NCI-H510A treated with DMSO at 0.1 percent for 48 hours (cell line): ENCODE measurements around the gene SPATA20.

Experiments
- DNase-seq: peaks from one replicate; lab custom pipeline; 2025; lab: John Stamatoyannopoulos, UW

Gene SPATA20

DNA sequence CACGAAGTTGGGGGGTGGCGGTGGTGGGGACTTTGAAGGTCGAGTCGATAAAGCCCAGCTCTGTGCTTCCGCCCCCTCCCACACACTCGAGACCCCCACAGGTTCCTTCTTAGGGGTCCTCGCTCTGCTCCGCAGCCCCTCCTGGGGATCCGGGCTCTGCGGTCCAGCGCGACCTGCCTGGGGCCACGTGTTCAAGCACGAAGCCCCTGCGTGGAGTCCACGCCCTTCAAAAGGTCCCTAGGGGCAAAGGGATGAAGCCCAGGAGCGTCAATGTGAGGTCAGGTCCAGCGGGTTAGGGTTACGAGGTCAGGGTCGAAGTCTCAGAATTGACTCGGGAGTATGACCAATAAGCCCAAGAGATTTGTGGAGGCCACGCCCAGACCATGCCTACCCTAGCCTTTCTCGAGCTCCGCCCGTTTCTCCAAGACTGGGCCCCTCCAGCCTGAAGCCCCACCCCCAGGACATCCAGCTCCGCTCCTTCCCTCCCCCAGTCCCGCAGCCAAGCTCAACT is 12.8 kb downstream of the SPATA20 start:
- no peak for DNase-seq

DNA sequence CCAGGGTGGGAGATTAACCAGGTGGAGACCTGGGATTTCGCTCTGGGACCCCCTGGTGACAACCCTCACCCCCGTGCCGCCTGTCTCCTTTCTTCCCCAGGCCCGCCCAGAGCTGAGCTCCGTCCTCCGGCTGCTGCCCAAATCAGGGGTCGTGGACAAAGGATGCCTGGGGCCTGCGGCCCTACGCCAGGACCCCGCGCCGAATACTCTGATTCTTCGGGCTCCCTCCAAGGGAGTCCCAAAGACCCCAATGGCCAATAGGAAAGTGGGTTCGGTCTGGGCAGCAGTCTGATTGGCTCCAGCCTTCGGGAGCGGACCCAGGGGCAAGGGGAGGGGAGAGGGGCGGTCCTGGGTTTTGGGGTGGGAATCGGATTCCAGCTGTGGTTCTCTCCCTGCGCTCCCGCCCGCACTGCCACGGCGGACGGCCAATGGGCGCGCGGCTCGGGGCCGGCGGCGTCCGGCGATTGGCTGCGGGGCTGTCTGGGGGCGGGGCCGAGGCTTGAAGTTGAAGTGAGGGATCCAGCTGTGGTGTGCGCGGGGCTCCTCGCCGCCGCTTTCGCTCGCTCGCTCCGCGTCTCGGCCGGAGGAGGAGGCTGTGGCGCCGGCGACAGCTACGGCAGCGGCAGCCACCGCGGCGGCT is 13.3 kb downstream of the SPATA20 start, which contains the start of gene CACNA1G:
Gene CACNA1G (plus strand): TSS at position 531 of the 640 bp plus-strand sequence. CDS start 745 bp downstream, outside the sequence.
- peak; percentile 94 for DNase-seq

DNA sequence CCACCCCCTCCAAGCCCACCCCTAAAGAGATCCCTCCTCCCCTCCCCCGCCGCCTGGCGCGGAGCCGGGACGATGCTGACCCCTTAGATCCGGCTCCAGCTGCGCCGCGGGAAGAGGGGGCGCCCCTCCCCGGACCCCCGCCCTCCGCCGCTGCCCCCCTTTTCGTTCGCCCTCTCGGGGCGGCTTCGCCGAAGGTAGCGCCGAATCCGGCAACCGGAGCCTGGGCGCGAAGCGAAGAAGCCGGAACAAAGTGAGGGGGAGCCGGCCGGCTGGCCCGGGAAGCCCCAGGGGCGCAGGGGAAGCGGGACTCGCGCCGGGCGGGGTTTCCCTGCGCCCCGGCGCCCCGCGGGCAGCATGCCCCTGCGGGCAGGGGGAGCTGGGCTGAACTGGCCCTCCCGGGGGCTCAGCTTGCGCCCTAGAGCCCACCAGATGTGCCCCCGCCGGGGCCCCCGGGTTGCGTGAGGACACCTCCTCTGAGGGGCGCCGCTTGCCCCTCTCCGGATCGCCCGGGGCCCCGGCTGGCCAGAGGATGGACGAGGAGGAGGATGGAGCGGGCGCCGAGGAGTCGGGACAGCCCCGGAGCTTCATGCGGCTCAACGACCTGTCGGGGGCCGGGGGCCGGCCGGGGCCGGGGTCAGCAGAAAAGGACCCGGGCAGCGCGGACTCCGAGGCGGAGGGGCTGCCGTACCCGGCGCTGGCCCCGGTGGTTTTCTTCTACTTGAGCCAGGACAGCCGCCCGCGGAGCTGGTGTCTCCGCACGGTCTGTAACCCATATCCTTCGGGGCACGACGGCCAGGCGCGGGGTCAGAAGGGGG is 14.2 kb downstream of the SPATA20 start:
- DNase-seq = no peak

DNA sequence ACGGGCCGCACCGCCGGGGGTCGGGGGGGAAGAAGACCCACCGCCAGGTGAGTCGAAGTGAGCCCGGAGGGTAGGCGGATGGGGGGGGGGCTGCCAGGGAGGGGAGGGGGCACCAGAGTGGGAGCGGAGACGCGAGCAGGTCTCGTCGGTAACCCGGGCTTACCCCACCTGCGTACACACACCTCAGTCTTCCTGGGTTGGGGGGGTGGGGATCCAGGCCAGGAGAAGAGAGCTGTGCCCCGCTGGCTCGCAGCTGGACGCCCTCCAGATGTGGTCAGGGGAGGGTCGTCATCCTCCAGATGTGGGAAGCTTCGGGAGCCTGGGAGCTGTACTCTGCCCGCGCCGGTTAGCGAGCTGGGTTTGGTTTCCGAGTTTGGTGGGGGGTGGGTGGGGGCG is 14.8 kb downstream of the SPATA20 start:
- no peak for DNase-seq

DNA sequence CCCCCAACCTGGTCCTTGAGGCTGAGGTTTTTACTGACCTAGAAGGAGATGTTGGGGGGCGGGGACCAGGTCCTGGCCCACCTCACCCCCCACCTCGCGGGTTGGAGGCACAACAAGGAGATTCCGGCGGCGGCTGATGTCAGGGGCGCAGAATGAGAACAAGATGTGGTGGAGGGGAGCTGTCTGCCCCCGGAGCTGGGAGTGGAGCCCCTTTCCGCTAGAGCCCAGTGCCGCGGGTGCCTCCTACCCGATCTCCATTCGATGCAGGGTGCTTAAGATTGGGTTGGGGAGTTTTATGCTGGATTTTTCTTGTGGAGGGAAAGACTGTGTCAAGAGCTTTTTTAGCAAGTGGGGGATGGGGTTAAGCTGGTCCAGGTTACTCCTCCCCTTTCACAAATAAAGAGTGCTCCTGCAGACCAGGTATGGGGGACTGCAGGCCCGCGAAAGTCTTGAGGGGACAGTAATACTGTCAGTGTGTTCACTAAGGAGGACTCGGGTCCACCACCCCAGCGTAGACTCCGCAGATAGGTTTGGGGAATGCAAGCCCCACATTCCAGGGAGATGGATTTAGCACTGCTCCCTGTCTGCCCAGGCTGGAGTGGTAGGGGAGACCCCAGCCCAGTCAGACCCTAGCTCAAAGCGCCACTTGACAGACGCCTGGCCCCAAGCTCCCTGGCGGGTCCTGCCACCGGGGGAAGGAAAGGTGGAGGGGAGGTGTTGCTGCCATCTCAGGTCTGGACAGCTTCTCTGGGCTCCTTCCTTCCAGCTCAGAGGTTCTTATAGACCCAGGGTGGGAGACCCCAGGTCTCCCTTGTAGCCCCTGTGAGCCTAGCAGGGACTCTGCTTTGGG is 15.5 kb downstream of the SPATA20 start:
- no peak for DNase-seq

DNA sequence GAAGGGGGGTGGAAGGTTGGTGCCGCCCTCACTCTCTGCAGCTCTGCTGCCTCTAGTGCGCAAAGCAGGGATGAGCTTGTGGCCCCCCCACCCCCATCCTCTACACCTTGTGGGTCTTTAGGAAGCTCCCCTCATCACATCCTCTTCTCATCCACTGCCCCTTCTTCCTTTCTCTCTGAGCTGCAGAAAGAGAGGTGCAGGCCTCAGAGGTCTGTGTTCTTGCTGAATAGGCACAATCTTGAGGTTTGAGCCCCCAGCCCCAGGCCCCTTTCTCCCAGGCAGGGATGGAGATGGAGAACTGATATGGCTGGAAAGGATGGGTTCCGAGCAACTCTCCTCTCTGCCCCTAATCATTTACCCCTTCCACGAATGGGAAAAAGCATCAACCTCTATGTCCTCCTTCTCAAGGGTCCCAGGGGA is 16.1 kb downstream of the SPATA20 start:
- DNase-seq = no peak

DNA sequence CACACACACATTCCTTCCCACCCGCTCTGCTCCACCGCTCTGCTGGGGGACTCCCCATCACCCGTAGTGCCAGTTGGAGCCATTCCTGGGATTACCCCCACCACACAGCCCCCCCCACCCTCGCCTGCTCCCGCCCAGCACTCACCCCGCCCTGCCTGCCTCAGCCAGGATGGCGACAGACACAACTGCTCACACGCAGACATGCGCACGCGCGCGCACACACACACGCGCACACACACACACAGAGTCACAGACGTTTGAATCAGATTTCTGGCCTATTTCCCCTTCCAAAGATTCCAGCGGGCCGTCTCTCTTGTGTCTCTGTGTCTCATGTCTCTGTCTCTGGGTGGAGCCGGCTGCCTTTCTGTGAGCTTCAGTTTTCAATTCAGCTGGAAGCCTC is 17.9 kb downstream of the SPATA20 start:
- no peak for DNase-seq

DNA sequence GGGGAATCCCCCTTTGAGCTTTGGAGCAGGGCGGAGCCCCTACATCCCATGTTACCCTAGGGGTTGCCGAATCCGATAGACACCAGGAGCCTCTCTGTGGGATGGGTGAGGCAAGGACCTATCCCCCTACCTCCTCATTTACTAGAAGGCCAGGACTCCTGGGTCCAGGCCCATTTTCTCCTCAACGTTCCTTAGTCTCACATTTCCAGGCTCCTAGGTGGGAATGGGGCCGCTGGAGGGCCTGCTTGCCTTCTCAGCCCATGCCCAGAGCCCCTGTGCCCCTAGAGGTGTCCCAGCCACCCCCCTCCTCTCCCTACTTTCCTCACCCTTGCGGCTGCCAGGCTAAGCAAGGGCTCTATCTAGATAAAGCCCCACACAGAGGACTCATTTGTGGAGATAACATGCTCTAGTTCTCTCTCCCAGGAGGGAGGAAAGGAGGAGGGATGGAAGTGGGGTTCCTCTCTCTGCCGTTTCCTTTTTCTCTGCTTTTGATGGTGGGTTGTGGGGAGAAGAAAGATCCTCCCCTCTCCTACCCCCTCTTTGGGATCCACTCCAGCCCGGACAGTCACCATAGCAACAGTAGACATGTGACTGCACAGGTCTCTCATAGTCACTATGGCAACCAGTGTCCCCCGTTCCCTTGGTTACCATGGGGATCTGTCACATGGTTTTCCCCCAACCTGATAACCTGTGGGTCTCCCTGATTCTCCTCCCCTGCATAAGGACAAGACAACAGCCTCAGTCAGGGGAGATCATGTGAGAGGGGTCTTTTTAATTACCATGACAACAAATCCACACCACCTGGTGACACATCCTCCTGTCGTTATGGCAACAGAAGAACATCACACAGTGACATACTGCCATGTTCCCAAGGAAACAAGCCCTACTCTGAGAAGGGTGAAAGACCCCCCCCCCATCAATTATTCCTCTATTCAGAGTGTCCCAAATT is 18.7 kb downstream of the SPATA20 start:
- DNase-seq = no peak

DNA sequence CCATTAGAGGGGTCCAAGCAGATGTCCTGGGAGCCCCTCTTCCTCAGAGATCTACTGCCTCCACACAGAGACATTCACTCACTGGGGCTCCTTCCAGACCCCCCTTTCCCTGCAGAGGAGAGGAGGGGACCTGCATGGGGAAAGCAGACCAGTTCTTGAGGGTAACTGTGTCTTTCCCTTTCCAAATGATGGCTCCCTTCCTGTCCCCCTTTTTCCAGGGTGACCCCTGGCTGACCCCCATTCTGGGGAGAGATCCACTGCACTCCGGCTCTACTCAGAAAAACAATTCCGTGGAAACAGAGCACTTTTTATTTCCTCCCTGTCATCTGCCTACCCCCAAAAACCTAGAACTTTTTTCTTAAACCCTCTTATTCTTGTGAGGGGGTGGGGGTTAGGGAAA is 19.9 kb downstream of the SPATA20 start:
- DNase-seq = no peak

DNA sequence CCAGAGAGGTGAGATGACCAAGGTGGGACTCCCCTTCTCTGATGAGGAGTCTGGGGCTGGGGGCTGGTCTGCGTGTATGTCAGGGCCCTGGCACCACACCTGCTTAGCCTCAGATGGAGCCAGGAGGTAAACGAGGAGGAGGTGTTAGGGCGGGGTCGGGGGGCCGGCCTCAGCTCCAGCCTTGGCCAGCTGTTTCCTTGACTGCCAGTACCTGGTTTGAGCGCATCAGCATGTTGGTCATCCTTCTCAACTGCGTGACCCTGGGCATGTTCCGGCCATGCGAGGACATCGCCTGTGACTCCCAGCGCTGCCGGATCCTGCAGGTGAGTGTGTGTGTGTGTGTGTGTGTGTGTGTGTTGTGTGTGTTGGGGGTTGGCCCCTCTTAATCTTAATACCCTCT is 21.7 kb downstream of the SPATA20 start:
- no peak for DNase-seq

DNA sequence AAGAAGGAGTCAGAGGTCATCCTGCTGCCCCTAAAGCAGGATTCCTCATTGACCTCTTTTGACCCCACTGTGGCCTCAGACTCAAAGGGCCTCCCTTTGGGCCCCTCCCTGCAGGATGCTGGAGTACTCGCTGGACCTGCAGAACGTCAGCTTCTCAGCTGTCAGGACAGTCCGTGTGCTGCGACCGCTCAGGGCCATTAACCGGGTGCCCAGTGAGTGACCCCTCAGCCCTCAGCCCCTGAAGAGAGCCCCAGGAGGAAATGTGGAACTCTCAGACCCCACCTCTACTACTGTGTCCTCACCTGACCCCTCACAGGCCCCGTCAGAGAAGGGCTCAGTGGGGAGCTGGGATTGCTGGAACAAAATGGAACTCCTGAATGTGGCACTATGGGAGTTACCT is 22.6 kb downstream of the SPATA20 start:
- DNase-seq = no peak

DNA sequence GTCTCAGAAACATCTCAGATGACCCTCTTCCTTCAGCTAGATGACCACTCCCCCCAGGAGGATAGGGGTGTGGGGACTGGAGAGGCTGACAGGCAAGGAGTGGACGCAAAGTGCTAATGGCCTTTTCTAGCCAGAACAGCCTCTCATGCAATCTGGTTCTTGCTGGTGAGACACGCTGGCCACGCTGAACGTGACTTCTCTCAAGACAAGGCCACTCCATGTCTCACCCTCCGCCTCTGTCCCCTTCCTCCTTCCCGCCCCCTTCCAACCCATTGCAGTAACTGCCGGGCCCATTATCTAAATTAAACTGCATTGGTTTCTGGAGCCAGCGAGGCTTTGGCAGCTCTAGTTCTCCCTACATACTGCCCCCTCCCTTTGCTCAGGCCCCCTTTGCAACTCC is 23.1 kb downstream of the SPATA20 start:
- no peak for DNase-seq

DNA sequence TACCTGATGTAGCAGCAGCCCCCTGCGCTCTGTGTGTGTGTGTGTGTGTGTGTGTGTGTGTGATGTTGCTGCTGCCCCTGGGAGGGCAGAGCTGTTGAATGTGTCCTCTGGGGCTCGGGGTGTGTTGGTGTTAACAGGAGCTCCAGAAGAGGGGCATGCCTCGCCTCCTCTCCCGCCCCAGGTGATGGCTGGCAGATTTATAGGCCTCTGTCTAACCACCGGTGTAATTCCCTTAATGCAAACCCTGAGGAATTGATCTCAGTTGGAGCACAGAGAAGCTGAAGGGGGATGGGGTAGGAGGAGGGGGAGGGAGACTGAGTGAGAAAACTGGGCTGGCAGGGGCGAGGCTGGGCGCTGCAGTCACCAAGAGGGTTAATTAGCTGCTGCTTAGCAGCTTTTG is 23.6 kb downstream of the SPATA20 start:
- DNase-seq = no peak

DNA sequence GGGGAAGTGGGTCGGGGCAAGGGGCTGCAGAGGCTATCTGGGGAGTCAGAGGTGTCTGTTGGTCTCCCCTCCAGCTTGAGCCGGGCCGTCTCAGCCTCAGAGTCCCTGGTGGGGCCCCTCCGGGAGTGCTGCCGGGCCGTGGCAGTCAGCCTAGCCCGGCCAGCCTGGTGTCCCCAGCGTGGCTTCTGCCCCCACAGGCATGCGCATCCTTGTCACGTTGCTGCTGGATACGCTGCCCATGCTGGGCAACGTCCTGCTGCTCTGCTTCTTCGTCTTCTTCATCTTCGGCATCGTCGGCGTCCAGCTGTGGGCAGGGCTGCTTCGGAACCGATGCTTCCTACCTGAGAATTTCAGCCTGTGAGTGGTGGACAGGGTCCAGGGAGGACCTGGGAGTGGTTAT is 24.7 kb downstream of the SPATA20 start:
- DNase-seq = no peak

DNA sequence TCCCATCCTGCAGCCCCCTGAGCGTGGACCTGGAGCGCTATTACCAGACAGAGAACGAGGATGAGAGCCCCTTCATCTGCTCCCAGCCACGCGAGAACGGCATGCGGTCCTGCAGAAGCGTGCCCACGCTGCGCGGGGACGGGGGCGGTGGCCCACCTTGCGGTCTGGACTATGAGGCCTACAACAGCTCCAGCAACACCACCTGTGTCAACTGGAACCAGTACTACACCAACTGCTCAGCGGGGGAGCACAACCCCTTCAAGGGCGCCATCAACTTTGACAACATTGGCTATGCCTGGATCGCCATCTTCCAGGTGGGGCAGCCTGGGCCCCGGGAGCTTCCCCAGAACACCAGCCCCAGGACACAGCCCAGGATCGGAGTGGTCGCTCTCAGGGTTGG is 25.6 kb downstream of the SPATA20 start:
- no peak for DNase-seq

DNA sequence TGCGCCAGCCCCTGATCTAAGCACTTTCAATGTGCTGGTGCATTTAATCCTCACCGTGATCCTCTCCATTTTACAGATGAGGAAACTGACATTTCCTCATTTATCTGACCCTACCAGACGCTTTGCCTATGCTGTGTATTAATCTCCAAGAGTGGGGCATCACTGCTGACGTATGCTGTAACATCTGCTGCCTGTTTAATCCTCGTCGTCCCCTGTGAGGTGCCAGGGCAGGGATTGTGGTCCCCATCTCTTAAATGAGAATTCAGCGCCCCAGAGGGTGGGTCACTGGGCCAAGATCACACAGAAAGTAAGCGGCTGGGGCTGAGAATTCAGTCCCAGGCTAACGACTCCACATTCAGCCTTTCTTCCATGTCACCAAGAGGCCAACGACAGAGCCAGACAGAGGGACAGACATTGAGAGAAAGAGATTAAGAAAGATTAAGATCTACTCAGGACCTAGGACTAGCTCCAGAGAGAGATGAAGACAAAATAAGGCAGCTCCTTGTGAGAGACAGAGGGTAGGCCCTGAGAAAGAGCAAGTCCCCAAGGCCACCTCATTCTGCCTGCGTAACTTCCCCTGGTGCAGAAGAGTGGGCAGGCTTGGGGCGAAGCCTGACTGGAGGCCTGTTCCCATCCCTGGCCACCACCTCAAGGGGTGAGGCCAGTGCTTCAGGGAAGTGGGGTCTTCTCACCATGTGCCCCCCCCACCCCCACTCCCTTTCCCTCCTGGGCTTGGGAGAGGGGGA is 27.1 kb downstream of the SPATA20 start:
- no peak for DNase-seq

DNA sequence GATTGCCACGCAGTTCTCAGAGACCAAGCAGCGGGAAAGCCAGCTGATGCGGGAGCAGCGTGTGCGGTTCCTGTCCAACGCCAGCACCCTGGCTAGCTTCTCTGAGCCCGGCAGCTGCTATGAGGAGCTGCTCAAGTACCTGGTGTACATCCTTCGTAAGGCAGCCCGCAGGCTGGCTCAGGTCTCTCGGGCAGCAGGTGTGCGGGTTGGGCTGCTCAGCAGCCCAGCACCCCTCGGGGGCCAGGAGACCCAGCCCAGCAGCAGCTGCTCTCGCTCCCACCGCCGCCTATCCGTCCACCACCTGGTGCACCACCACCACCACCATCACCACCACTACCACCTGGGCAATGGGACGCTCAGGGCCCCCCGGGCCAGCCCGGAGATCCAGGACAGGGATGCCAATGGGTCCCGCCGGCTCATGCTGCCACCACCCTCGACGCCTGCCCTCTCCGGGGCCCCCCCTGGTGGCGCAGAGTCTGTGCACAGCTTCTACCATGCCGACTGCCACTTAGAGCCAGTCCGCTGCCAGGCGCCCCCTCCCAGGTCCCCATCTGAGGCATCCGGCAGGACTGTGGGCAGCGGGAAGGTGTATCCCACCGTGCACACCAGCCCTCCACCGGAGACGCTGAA is 28.7 kb downstream of the SPATA20 start:
- DNase-seq = peak; percentile 41

DNA sequence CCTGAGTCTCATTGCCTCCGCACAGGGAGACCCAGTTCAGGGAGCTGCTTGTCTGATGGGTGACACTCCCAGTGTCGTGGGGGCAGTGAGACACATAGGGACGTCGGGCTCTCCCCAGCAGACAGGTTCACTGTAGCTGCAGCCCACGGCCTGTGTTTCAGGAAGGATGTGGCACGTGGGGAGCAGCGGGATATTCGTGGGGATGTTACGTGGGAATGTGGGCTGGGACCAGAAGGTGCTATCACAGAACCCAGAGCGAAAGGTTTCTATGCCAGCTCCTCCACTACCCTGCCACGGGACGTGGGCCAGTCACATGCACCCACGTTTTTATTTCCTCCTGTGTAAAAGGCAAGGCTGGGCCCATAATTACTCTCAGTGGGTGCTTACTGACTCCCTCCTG is 29.9 kb downstream of the SPATA20 start:
- DNase-seq = no peak

DNA sequence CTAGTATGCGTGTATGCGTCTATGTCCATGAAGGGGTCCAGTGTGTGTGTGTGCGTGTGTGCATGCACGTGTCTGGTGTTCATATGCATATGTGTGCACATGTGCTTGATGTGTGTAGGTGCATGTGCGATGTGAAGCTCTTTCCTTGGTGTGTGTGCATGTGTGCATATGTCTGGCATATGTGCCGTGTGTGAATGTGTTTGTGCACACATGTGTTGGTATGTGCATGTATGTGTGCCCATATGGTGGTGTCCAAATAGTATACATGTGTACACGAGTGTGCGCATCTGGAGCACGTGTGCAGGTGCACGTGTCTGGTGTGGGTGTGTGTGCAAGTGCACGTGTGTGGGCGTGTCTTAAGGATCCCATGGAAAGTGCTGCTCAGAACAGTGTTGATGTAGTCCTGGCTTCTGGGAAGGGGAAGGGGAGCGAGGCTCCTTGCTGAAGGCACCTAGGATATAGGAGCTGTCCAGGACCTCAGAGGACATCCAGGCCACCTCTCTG is 30.5 kb downstream of the SPATA20 start:
- DNase-seq = no peak

DNA sequence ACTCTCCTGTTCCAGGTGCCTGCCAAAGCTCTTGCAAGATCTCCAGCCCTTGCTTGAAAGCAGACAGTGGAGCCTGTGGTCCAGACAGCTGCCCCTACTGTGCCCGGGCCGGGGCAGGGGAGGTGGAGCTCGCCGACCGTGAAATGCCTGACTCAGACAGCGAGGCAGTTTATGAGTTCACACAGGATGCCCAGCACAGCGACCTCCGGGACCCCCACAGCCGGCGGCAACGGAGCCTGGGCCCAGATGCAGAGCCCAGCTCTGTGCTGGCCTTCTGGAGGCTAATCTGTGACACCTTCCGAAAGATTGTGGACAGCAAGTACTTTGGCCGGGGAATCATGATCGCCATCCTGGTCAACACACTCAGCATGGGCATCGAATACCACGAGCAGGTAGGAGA is 31.2 kb downstream of the SPATA20 start:
- no peak for DNase-seq
